Mesenchymal stem cell (in vitro differentiated cells and primary cell): ENCODE results near the gene CEMIP.
A peak's percentile ranks its signal among the peaks of the same experiment; 100 is the strongest.

Experiments
- DNase-seq: peaks from one replicate; pipeline ENCODE4 v3.0.0-alpha.2; 2013
- H2AFZ ChIP-seq: one replicate; pipeline ENCODE4 v1.6.1; 2013; ENCODE audit warnings: low read depth, mild to moderate bottlenecking, control low read depth, inconsistent platforms, low read length, moderate library complexity
- H2AK5ac ChIP-seq: 2 replicates; pipeline ENCODE4 v1.6.1; 2013; ENCODE audit warnings: low read length, moderate library complexity, mild to moderate bottlenecking, inconsistent platforms; ENCODE audit not compliant: severe bottlenecking
- H2BK120ac ChIP-seq: one replicate; pipeline ENCODE4 v1.6.1; 2013; ENCODE audit warnings: low read depth, mild to moderate bottlenecking, inconsistent platforms, low read length, moderate library complexity
- H2BK12ac ChIP-seq, 2 experiments: one replicate each; pipeline ENCODE4 v1.6.1; 2013; ENCODE audit warnings: inconsistent platforms in 2 of 2, low read length in 2 of 2, mild to moderate bottlenecking in 2 of 2, moderate library complexity in 2 of 2, control low read depth in 1 of 2
- H2BK15ac ChIP-seq: one replicate; pipeline ENCODE4 v1.6.1; 2013; ENCODE audit warnings: mild to moderate bottlenecking, low read depth, inconsistent platforms; ENCODE audit not compliant: poor library complexity, severe bottlenecking
- H2BK5ac ChIP-seq: 2 replicates; pipeline ENCODE4 v1.6.1; 2013; ENCODE audit warnings: low read depth, mild to moderate bottlenecking, low read length, control low read depth, inconsistent platforms; ENCODE audit not compliant: poor library complexity, severe bottlenecking
- H3K14ac ChIP-seq, 2 experiments: one replicate each; pipeline ENCODE4 v1.6.1; 2013; ENCODE audit warnings: inconsistent platforms in 2 of 2, low read length in 2 of 2, control low read depth in 1 of 2, mild to moderate bottlenecking in 1 of 2, moderate library complexity in 1 of 2
- H3K18ac ChIP-seq, 2 experiments: one replicate each; pipeline ENCODE4 v1.6.1; 2013; ENCODE audit warnings: inconsistent platforms in 2 of 2, low read length in 2 of 2, control low read depth in 1 of 2, low read depth in 1 of 2, mild to moderate bottlenecking in 1 of 2
- H3K23ac ChIP-seq, 2 experiments: one replicate each; pipeline ENCODE4 v1.6.1; 2013; ENCODE audit warnings: inconsistent platforms in 2 of 2, low read length in 2 of 2, mild to moderate bottlenecking in 2 of 2, moderate library complexity in 2 of 2, control low read depth in 1 of 2
- H3K27ac ChIP-seq: 2 replicates; pipeline ENCODE4 v1.5.1; 2013; ENCODE audit warnings: mild to moderate bottlenecking, moderate library complexity, low read length, control low read depth, inconsistent platforms; ENCODE audit not compliant: poor library complexity, severe bottlenecking
- H3K27me3 ChIP-seq, 2 experiments: 2 replicates each; pipeline versions ENCODE4 v1.6.1 to v1.7.0; 2013; ENCODE audit warnings: low read length in 2 of 2, mild to moderate bottlenecking in 2 of 2, moderate library complexity in 2 of 2, control low read depth in 1 of 2, inconsistent platforms in 1 of 2; ENCODE audit not compliant: control insufficient read depth in 1 of 2, insufficient read depth in 1 of 2
- H3K36me3 ChIP-seq, 2 experiments: 2 replicates each; pipeline versions ENCODE4 v1.6.1 to v1.7.0; 2013; ENCODE audit warnings: low read length in 2 of 2, control low read depth in 1 of 2, inconsistent platforms in 1 of 2, low read depth in 1 of 2, mild to moderate bottlenecking in 1 of 2; ENCODE audit not compliant: insufficient read depth in 2 of 2, control insufficient read depth in 1 of 2
- H3K4ac ChIP-seq, 2 experiments: one replicate each; pipeline ENCODE4 v1.6.1; 2013; ENCODE audit warnings: inconsistent platforms in 2 of 2, low read length in 2 of 2, mild to moderate bottlenecking in 2 of 2, moderate library complexity in 2 of 2, control low read depth in 1 of 2, low read depth in 1 of 2
- H3K4me1 ChIP-seq: 2 replicates; pipeline ENCODE4 v1.6.1; 2013; ENCODE audit warnings: low read depth, low read length, control low read depth; ENCODE audit not compliant: control insufficient read depth, insufficient read depth
- H3K4me2 ChIP-seq: 2 replicates; pipeline ENCODE4 v1.6.1; 2013; ENCODE audit warnings: low read length, mild to moderate bottlenecking, inconsistent platforms; ENCODE audit not compliant: poor library complexity, severe bottlenecking
- H3K4me3 ChIP-seq, 2 experiments: 2 replicates each; pipeline versions ENCODE4 v1.5.1 to v1.7.0; 2013; ENCODE audit warnings: low read length in 2 of 2, mild to moderate bottlenecking in 2 of 2, control low read depth in 1 of 2, low read depth in 1 of 2; ENCODE audit not compliant: insufficient read depth in 1 of 2
- H3K79me1 ChIP-seq: replicated peaks from 2 replicates; pipeline ENCODE4 v1.6.1; 2013; ENCODE audit warnings: mild to moderate bottlenecking, control low read depth, low read length, inconsistent platforms; ENCODE audit not compliant: poor library complexity, severe bottlenecking
- H3K9ac ChIP-seq: 2 replicates; pipeline ENCODE4 v1.7.0; 2013; ENCODE audit warnings: mild to moderate bottlenecking, low read length, moderate library complexity
- H3K9me3 ChIP-seq: 2 replicates; pipeline ENCODE4 v1.7.0; 2013; ENCODE audit warnings: mild to moderate bottlenecking, low read length; ENCODE audit not compliant: control insufficient read depth
- H4K8ac ChIP-seq: one replicate; pipeline ENCODE4 v1.6.1; 2013; ENCODE audit warnings: inconsistent platforms, mild to moderate bottlenecking, low read length, moderate library complexity
- H4K91ac ChIP-seq: one replicate; pipeline ENCODE4 v1.6.1; 2013; ENCODE audit warnings: mild to moderate bottlenecking, low read length, inconsistent platforms
- WGBS: methylation state at CpG from one replicate; pipeline ENCODE4 v1.1.7; 2013; ENCODE audit warnings: mixed read lengths; 5-methylcytosine and 5-hydroxymethylcytosine counted together

Gene CEMIP

DNA sequence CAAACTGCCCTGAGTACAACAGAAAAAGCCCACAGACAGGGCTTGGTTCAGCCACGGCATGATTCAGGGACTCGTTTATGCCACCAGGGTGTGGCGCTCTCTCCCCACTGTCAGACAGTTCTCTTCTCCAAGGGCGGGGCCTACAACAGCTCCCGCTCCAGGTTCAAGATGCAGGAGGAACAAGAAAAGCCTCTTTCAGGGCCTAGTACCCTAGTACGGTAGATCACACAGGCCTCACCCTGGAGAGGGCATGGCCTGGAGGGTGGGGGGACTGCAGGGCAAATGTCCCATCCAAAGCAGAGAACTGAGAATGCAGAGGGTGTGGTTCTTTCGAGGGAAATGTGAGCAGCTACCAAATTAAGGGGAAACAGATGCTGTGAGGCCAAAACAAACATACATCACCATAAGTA, 198.5 kb downstream of the CEMIP start:
- no peak overlapping the region for H3K27ac ChIP-seq
- no peak overlapping the region for H4K91ac ChIP-seq
- H3K4me1 ChIP-seq: peaks cover 2% of the 10 kb centered on the region
- no peak overlapping the region for H3K18ac ChIP-seq
- no peak overlapping the region for H2AFZ ChIP-seq
- H2BK15ac ChIP-seq: no peak overlapping the region
- peaks cover 19 to 39% of the 10 kb centered on the region in 2 experiments for H3K36me3 ChIP-seq
- H2BK120ac ChIP-seq: no peak overlapping the region
- H3K27me3 ChIP-seq: no peaks in the 10 kb centered on the region
- no peak overlapping the region for H3K14ac ChIP-seq
- H2BK12ac ChIP-seq: no peak overlapping the region
- peak overlapping the region; percentile 43 for H2AK5ac ChIP-seq
- no peak overlapping the region for H3K4me2 ChIP-seq
- no peak overlapping the region for H3K4me3 ChIP-seq
- no peak overlapping the region for H3K4ac ChIP-seq
- H3K9ac ChIP-seq: peak overlapping the region; percentile 42
- no peak overlapping the region for H2BK5ac ChIP-seq
- no peaks in the 10 kb centered on the region for H3K9me3 ChIP-seq
- peak; percentile 51 for DNase-seq
- no peak overlapping the region for H4K8ac ChIP-seq
- WGBS: 40% methylated on average over 6 of the region's 7 CpGs
- H3K79me1 ChIP-seq: peaks cover 43% of the 10 kb centered on the region
- H3K23ac ChIP-seq: no peak overlapping the region

DNA sequence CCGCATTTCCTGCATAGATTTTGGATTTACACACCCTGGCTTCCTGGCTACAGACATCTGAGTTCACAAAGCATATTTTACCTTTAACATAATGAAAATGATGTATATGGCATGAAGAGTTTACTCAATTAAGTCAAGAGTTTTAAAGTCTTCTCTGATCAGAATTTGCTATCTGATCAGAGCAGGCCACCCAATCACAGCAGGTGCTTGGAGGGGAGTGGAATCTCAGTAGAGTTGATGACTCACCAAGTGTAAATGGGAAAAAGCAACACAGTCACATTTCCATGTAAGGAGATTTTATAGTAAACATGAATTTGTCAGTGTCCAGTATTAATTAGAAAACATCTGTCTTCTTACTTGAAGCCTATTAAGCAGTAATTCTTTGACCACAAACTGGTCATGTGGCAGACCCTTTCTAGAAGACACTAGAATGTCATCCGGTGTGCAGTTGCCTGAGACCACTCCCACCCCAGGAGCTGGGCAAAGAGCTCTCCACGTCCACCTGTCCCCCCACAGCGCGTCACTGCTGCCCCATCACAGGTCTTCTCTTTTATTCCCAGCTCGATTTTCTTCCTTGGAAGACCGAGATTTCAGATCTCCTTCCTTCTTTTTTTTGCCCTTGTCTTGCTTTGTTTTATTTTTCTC, 199.6 kb downstream of the CEMIP start:
- H4K8ac ChIP-seq: no peak overlapping the region
- no peak overlapping the region for H3K23ac ChIP-seq
- H2BK15ac ChIP-seq: no peak overlapping the region
- no peak overlapping the region for H3K4me3 ChIP-seq
- H3K4ac ChIP-seq: no peak overlapping the region
- H3K27me3 ChIP-seq: no peaks in the 10 kb centered on the region
- DNase-seq: no peak
- H2BK120ac ChIP-seq: no peak overlapping the region
- H2AK5ac ChIP-seq: peak overlapping the region; percentile 44
- H3K14ac ChIP-seq: no peak overlapping the region
- no peaks in the 10 kb centered on the region for H3K9me3 ChIP-seq
- no peak overlapping the region for H2BK5ac ChIP-seq
- H2BK12ac ChIP-seq: no peak overlapping the region
- peaks cover 44% of the 10 kb centered on the region for H3K79me1 ChIP-seq
- no peak overlapping the region for H3K18ac ChIP-seq
- no peak overlapping the region for H3K27ac ChIP-seq
- peaks cover 2% of the 10 kb centered on the region for H3K4me1 ChIP-seq
- no peak overlapping the region for H4K91ac ChIP-seq
- H3K4me2 ChIP-seq: no peak overlapping the region
- no peak overlapping the region for H3K9ac ChIP-seq
- no peak overlapping the region for H2AFZ ChIP-seq
- 91% methylated on average over 6 of the region's 7 CpGs for WGBS
- H3K36me3 ChIP-seq: peaks cover 19 to 40% of the 10 kb centered on the region in 2 experiments

DNA sequence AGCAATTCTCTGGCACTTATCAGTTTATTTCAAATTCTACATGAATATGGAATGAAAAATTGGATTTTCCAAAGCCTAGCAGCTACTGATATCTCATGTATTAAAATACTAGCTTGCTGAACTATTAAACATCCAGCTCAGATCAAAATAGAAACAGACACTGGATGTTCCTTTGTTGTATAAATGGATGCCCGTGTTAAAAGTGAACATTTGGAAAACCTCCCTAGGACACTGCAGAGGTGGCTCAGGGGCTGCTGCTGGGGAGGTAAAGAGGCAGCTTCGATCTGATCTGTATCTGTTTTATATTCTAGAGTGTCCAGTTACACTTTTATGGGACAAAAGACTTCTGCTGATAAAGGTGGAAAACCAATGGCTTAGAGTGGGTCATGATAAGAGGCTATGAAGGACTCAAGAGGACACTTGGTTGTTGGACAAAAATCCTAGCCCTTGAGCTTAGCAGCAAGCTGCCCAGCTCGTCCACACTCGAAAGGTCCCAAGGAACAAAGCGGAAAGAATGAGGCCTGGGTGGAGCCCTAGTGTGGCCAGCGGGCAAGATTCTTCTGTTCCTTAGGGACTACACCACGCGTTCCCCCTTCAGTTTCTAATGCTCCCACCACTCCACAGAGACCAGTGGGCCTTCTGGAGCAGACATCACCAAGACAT, 200.5 kb downstream of the CEMIP start:
- no peak overlapping the region for H2BK5ac ChIP-seq
- H3K4me1 ChIP-seq: peaks cover 2% of the 10 kb centered on the region
- no peak overlapping the region for H2BK12ac ChIP-seq
- whole genome bisulfite sequencing: 80% methylated on average over 6 of the region's 8 CpGs
- H3K9me3 ChIP-seq: no peaks in the 10 kb centered on the region
- H3K27me3 ChIP-seq: no peaks in the 10 kb centered on the region
- no peak overlapping the region for H3K27ac ChIP-seq
- no peak overlapping the region for H3K4ac ChIP-seq
- peaks cover 17 to 40% of the 10 kb centered on the region in 2 experiments for H3K36me3 ChIP-seq
- no peak overlapping the region for H3K18ac ChIP-seq
- DNase-seq: no peak
- no peak overlapping the region for H2BK120ac ChIP-seq
- peaks cover 41% of the 10 kb centered on the region for H3K79me1 ChIP-seq
- H4K91ac ChIP-seq: no peak overlapping the region
- H3K14ac ChIP-seq: no peak overlapping the region
- no peak overlapping the region for H3K4me2 ChIP-seq
- H4K8ac ChIP-seq: no peak overlapping the region
- H3K9ac ChIP-seq: no peak overlapping the region
- no peak overlapping the region for H3K23ac ChIP-seq
- H3K4me3 ChIP-seq: no peak overlapping the region
- no peak overlapping the region for H2AK5ac ChIP-seq
- H2BK15ac ChIP-seq: no peak overlapping the region
- H2AFZ ChIP-seq: no peak overlapping the region

DNA sequence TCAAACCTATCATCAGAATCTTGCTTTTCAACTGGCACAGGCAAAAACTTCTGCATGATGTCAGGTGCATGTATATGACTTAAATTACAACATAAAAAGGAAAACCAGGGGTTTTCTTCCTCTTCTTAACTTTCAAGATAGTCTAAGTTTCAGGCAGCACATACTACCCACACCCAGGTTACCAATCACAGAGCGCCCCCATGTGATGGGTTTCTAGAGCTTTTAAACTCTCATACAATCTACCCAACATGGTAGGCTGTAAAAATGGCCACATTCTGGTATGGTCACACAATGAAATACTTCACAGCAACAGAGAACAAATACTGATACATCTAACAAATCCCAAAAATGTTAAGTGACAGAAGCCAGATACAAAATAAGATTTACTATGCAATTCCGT, 203.0 kb downstream of the CEMIP start:
- Histone ChIP-seq H2BK120ac (no peak overlapping the region), H2AFZ (no peak overlapping the region), H2AK5ac (no peak overlapping the region), H3K4me2 (no peak overlapping the region), H4K91ac (no peak overlapping the region), H3K18ac (no peak overlapping the region), H3K4me1 (peaks cover 2% of the 10 kb centered on the region), H2BK5ac (no peak overlapping the region), H3K27ac (no peak overlapping the region), H3K4me3 (no peak overlapping the region), H3K23ac (no peak overlapping the region), H3K9ac (no peak overlapping the region), H3K36me3 (peaks cover 14 to 44% of the 10 kb centered on the region in 2 experiments), H3K4ac (no peak overlapping the region), H4K8ac (no peak overlapping the region), H3K27me3 (no peaks in the 10 kb centered on the region), H2BK15ac (no peak overlapping the region), H3K14ac (no peak overlapping the region), H3K9me3 (no peaks in the 10 kb centered on the region), H2BK12ac (no peak overlapping the region), H3K79me1 (peaks cover 35% of the 10 kb centered on the region)
- DNase-seq: no peak
- 41% methylated on average over 1 of the region's 2 CpGs for WGBS
